Medulla oblongata (tissue), 1 donor: ENCODE measurements around the gene PRKAG2.
A peak's percentile ranks its signal among the peaks of the same experiment; 100 is the strongest.

Experiments
- DNase-seq: peaks from one replicate; pipeline ENCODE4 v3.0.0-alpha.2; 2015; ENCODE audit errors: extremely low spot score

PRKAG2 gene

DNA sequence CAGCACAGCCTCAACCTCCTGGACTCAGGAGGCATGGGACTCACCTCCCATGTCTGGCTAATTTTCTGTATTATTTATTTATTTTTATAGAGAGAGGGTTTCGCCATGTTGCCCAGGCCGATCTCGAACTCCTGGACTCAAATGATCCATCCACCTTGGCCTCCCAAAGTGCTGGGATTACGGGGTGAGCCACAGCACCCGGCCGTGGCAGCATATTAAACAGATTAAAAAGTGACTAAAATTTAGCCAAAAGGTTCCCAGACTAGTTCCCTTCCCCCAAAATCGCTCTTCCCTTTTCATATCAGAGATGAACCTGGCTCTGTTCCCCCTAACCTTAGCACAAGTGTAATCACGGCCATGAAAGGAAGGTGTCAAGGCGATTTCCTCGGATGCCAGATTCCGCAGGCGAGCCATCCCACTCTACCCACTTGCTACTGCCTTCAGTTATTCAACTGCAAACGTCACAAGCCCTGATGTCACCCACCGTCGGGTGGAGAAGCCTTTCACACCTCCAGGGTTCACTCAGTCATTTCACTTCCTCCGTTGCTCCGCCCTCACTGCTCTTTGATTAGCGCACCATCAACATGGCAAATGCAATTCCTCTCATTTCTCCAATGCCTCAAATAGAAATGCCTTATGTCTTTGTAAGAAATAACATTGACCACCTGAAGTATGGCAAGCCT is 252.5 kb downstream of the PRKAG2 start:
- no peak for DNase-seq

GRCh38 chr7:151623766-151624165 is 253.1 kb downstream of the PRKAG2 start:
- no peak for DNase-seq

DNA sequence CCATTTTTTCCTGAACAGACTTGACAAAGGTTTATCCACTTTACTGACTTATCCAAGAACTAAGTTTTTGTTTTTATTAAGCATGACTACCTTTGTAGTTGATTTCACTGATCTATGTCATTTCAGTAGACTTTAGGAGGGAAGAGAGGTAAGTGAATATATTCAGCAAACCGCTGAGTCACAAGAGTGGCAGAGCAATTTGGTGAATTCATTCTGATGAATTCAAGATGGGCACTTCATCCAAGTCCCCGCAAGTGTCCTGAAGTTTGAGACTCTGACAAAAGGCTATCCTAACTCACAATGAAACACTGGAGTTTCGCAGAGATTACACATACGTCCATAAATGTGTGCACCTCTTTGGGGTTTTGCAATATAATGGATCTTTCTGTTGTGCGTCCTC is 255.0 kb downstream of the PRKAG2 start:
- no peak for DNase-seq

- DNase-seq = no peak
These were observed 260.3 kb downstream of the PRKAG2 start for GRCh38 chr7:151616443-151617213.

GRCh38 chr7:151615784-151616183 is 261.1 kb downstream of the PRKAG2 start:
- DNase-seq = no peak

DNA sequence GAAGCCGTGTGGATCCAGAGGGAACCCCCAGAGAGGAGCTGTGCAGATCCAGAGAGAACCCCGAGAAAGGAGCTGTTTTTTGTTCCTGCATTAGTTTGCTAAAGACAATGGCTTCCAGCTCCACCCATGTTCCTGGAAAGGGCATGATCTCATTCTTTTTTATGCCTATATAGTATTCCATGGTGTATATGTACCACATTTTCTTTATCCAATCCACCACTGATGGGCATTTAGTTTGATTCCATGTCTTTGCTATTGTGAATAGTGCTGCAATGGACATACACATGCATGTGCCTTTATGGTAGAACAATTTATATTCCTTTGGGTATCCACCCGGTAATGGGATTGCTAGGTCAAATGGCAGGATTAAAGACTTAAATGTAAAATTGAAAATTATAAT is 261.9 kb downstream of the PRKAG2 start:
- no peak for DNase-seq

- DNase-seq = no peak
These were observed 262.9 kb downstream of the PRKAG2 start for GRCh38 chr7:151614019-151614418.

DNA sequence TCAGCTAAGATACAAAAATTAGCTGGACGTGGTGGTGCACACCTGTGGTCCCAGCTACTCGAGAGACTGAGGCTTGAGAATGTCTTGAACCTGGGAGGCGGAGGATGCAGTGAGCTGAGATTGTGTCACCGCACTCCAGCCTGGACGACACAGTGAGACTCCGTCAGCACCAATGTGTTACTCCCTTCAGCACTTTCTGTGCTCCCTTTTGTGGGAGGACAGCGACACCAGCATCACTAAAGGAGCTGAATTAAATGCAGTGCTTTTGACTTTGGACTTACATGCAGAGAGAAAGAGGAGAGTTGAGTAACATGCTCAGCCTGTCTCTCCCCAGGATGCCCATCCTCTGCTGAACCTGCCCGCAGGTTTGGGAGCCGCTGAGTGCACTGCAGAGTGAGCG is 265.0 kb downstream of the PRKAG2 start:
- DNase-seq = no peak

GRCh38 chr7:151611041-151611440 is 265.9 kb downstream of the PRKAG2 start:
- DNase-seq = no peak

- no peak for DNase-seq
These were observed 268.8 kb downstream of the PRKAG2 start for GRCh38 chr7:151608031-151608551.

DNA sequence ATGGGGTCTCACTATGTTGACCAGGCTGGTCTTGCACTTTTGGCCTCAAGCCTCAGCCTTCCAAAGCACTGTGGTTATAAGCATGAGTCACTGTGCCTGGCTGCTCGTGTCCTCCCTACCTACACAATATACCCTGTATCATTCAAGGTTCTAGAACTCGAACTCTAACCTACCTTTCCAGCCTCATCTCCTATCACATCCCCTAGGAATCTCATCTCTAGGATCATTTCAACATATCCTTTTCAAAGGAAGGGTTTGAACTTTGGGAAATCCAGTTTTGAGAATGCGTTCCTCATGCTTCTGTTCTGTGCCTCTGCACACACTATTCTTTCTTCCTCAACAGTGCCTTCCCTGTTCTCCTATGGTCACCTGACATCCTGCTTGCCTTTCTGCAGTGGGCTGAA is 269.4 kb downstream of the PRKAG2 start:
- no peak for DNase-seq

DNA sequence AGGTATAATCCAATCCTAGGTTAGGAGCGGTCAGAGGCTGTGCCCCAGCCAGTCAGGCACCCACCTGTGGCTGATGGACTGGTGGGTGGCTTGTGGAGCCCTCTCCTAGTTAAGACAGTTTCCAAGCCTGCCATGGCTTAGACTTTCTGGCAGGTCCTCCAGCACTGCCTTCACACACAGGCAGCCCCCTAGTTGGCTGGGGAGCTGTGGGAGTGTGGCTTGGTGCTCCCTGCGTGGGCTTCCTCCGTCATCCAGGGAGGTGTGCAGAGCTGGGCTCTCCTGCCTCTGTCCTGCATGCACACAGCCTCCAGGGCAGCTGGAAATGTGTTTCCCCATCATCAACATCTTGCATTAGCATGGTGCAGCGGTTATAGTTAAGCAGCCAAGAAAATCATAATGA is 273.0 kb downstream of the PRKAG2 start:
- no peak for DNase-seq

GRCh38 chr7:151601521-151602305 is 275.2 kb downstream of the PRKAG2 start:
- no peak for DNase-seq

DNA sequence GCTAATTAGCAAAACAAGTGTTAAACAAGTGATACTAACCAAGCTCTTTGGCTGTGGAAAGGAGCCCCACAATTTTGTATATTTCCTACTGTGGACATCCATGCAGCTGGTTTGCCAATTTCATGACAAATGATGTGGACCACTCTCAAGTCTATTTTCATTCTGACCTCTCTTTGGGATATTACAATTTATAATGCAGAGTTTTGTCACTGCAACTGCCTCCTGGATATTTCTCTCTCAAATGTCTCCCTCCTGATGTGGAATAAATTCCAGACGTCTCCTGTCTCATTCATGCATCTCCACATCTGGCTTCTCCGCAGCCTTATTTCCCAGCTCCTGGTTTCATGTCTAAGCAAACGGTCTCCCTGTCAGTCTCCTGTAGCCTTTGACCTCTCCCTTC is 276.6 kb downstream of the PRKAG2 start:
- DNase-seq = no peak

DNA sequence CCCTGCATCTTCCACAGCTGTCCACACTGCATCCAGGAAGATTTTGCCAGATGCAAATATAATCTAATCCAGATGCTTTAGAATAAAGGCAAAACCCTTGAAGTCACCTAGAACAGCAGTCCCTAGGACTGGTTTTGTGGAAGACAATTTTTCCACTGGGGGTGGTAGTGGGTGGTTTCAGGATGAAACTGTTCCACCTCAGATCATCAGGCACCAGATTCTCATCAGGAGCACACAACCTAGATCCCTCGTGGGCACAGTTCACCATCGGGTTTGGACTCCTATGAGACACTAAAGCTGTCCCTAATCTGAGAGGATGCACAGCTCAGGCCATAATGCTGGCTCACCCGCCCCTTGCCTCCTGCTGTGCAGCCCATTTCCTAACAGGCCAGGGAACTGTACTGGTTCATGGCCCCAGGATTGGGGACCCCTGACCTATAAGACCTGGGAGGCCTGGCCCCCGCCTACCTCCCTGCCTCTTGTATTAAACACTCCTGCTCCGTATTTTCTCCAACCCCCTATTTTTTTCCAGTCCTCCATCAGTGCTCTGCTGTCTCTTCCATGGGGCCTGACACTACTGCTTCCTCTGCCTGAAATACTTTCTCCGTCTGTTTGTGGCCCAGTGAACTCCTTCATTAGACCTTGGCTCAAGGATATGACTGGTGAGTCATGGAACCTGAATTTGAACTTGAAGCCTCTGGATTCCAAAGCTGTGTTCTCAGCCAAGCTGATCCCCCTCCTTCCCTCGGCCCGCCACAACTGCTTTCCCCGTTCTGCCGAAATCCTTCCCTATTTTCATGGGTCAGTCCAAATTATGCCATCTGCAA is 277.3 kb downstream of the PRKAG2 start:
- DNase-seq = peak; percentile 30

GRCh38 chr7:151597541-151598444 is 279.1 kb downstream of the PRKAG2 start:
- no peak for DNase-seq

DNA sequence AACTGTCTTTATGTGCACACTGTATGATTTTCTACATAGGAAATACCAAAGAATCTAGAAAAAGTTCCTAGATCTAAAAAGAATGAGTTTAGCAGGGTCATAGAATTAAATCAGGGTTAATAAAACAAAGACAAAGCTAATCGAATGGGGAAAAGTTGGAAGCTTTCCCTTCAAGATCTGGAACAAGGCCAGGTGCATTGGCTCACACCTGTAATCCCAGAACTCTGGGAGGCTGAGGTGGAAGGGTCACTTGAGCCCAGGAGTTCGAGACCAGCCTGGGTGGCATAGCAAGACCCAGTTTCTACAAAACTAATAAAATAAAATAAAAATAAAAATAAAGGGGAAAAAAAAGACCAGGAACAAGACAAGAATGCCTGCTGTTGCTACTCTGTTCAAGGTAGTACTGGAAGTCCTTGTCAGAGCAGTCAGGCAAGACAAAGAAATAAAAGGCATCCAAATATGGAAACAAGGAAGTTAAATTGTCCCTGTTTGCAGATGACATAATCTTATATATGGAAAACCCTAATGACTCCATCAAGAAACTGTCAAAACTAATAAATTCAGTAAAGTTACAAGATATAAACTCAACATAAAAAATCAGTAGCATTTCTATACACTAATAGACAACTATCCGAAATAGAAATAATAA is 281.1 kb downstream of the PRKAG2 start:
- DNase-seq = no peak

GRCh38 chr7:151592868-151593486 is 283.9 kb downstream of the PRKAG2 start:
- DNase-seq = no peak

DNA sequence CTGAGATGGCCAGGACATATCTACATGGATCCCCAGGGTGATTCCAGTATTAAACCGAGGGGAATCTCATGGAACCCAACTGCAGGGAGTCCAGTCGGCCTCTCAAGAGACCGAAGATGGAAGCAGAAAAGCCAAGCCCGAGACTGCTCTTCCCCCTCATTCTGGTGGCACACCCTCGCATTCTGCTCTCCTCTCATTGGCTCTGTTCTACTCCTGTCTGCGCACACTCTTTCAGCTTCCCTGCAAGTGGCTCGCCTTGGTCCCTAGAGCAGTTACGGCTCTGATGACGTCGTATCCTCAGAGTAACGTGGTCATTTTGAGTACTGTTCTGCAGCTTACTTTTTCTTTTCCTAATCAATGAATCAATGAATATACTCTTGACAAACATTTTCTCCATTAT is 284.6 kb downstream of the PRKAG2 start:
- no peak for DNase-seq
